DOHH2 (cell line): Measurements from ENCODE around the gene TARP.

ENCODE experiments used
- H3F3A ChIP-seq: fragments of 200-600 bp; sonication (generic), shearing (Covaris generic); 2 replicates; pipeline ENCODE4 v1.6.0; 2016; ENCODE audit warnings: antibody characterized with exemption, mild to moderate bottlenecking; ENCODE audit not compliant: control insufficient read depth, insufficient read depth
- H3K27ac ChIP-seq: fragments of 200-600 bp; sonication (generic); 2 replicates; pipeline ENCODE4 v1.5.1; 2014; ENCODE audit warnings: low read depth, mild to moderate bottlenecking, low read length, moderate library complexity
- H3K27me3 ChIP-seq: fragments of 200-600 bp; sonication (generic); 2 replicates; pipeline ENCODE4 v1.6.1; 2014; ENCODE audit warnings: mild to moderate bottlenecking, low read length, mixed read lengths; ENCODE audit not compliant: control insufficient read depth
- H3K36me3 ChIP-seq: fragments of 200-600 bp; sonication (generic); 2 replicates; pipeline ENCODE4 v1.6.1; 2014; ENCODE audit warnings: mild to moderate bottlenecking, low read length, moderate library complexity, mixed read lengths; ENCODE audit not compliant: control insufficient read depth
- H3K4me1 ChIP-seq: fragments of 200-600 bp; sonication (generic); 2 replicates; pipeline ENCODE4 v1.6.1; 2014; ENCODE audit warnings: mild to moderate bottlenecking, low read length, mixed read lengths; ENCODE audit not compliant: control insufficient read depth
- H3K4me2 ChIP-seq: fragments of 200-600 bp; sonication (generic); 2 replicates; pipeline ENCODE4 v1.6.0; 2014; ENCODE audit warnings: mild to moderate bottlenecking, low read length, moderate library complexity
- H3K4me3 ChIP-seq: fragments of 200-600 bp; sonication (generic); 2 replicates; pipeline ENCODE4 v1.5.1; 2014; ENCODE audit warnings: mild to moderate bottlenecking, low read length, mixed read lengths
- H3K79me2 ChIP-seq: fragments of 200-600 bp; sonication (generic); 2 replicates; pipeline ENCODE4 v1.6.1; 2014; ENCODE audit warnings: mild to moderate bottlenecking, low read length, mixed read lengths; ENCODE audit not compliant: control insufficient read depth
- H3K9me2 ChIP-seq: fragments of 200-600 bp; sonication (generic); replicated peaks from 2 replicates; pipeline ENCODE4 v1.6.1; 2014; ENCODE audit warnings: mild to moderate bottlenecking, low read length, mixed read lengths; ENCODE audit not compliant: control insufficient read depth
- H3K9me3 ChIP-seq: fragments of 200-600 bp; sonication (generic); 2 replicates; pipeline ENCODE4 v1.6.1; 2014; ENCODE audit warnings: antibody characterized with exemption, low read length, mixed read lengths; ENCODE audit not compliant: control insufficient read depth, insufficient read depth
- H4K20me1 ChIP-seq: fragments of 200-600 bp; sonication (generic); 2 replicates; pipeline ENCODE4 v1.6.0; 2014; ENCODE audit warnings: low read depth, mild to moderate bottlenecking, antibody characterized with exemption, low read length, moderate library complexity; ENCODE audit not compliant: control insufficient read depth, insufficient read depth
- CTCF ChIP-seq: fragments of 200-600 bp; sonication (generic); IDR thresholded peaks from one replicate; pipeline ENCODE4 v1.5.1; 2014; ENCODE audit warnings: antibody characterized with exemption, mild to moderate bottlenecking, low read depth, low read length; ENCODE audit not compliant: poor library complexity, severe bottlenecking
- EZH2phosphoT487 ChIP-seq: fragments of 200-600 bp; sonication (generic); IDR thresholded peaks from 2 replicates; pipeline ENCODE4 v1.6.1; 2017; ENCODE audit warnings: borderline replicate concordance, mild to moderate bottlenecking, antibody characterized with exemption, low read length, moderate library complexity, mixed read lengths

TARP gene

GRCh38 chr7:38292442-38292841, 19.0 kb upstream of the TARP start:
- Histone ChIP-seq H4K20me1 (no peaks in the 10 kb centered on the region), H3K9me2 (no peaks in the 10 kb centered on the region), H3K4me3 (no peak overlapping the region), H3K27ac (no peak overlapping the region), H3F3A (no peaks in the 10 kb centered on the region), H3K4me1 (no peaks in the 10 kb centered on the region), H3K36me3 (no peaks in the 10 kb centered on the region), H3K9me3 (no peaks in the 10 kb centered on the region), H3K79me2 (no peaks in the 10 kb centered on the region), H3K27me3 (no peaks in the 10 kb centered on the region), H3K4me2 (no peak overlapping the region)
- no peak for TF ChIP-seq CTCF
- TF ChIP-seq EZH2phosphoT487, result no peak

- Histone ChIP-seq H3F3A (no peaks in the 10 kb centered on the region), H3K27me3 (no peaks in the 10 kb centered on the region), H3K9me3 (no peaks in the 10 kb centered on the region), H3K9me2 (no peaks in the 10 kb centered on the region), H3K4me1 (no peaks in the 10 kb centered on the region), H3K4me3 (no peak overlapping the region), H3K27ac (no peak overlapping the region), H3K4me2 (no peak overlapping the region), H3K79me2 (no peaks in the 10 kb centered on the region), H4K20me1 (no peaks in the 10 kb centered on the region), H3K36me3 (no peaks in the 10 kb centered on the region)
- TF ChIP-seq CTCF (no peak), EZH2phosphoT487 (no peak)
Measured at GRCh38 chr7:38291650-38292049, 18.2 kb upstream of the TARP start.

GRCh38 chr7:38291117-38291647, 17.7 kb upstream of the TARP start:
- H3K79me2 ChIP-seq, result no peaks in the 10 kb centered on the region
- H3K27me3 ChIP-seq, result peaks cover 2% of the 10 kb centered on the region; the same call in 1 of the 2 replicates
- no peaks in the 10 kb centered on the region for H3K36me3 ChIP-seq
- no peaks in the 10 kb centered on the region for H3F3A ChIP-seq
- TF ChIP-seq CTCF (peak; percentile 58), EZH2phosphoT487 (no peak)
- no peaks in the 10 kb centered on the region for H3K9me3 ChIP-seq
- no peak overlapping the region for H3K4me3 ChIP-seq
- no peaks in the 10 kb centered on the region for H3K9me2 ChIP-seq
- no peak overlapping the region for H3K4me2 ChIP-seq
- no peaks in the 10 kb centered on the region for H4K20me1 ChIP-seq
- H3K4me1 ChIP-seq, result no peaks in the 10 kb centered on the region
- no peak overlapping the region for H3K27ac ChIP-seq

GRCh38 chr7:38284553-38284952, 11.1 kb upstream of the TARP start:
- Histone ChIP-seq H3K4me2 (no peak overlapping the region), H3K36me3 (no peaks in the 10 kb centered on the region), H3K27me3 (peaks cover 36% of the 10 kb centered on the region), H3K9me2 (no peaks in the 10 kb centered on the region), H3K27ac (no peak overlapping the region), H4K20me1 (no peaks in the 10 kb centered on the region), H3K79me2 (no peaks in the 10 kb centered on the region), H3K4me3 (no peak overlapping the region), H3K4me1 (no peaks in the 10 kb centered on the region), H3F3A (no peaks in the 10 kb centered on the region), H3K9me3 (no peaks in the 10 kb centered on the region)
- TF ChIP-seq EZH2phosphoT487 (no peak), CTCF (no peak)
